Measurements from ENCODE around the gene SIRT7. TPM values are rescaled to one million over a fixed set of nuclear protein-coding genes. Genes with fewer than 3 reads are reported as not detected.

Gene SIRT7
- total RNA-seq, 1 donor from 2014 or later, result 20.9 TPM

- Mint-ChIP-seq H3K4me1 (ENCODE audit: unreplicated experiment) (peaks cover 10% of the 10 kb centered on the region), H3K27ac (ENCODE audit: unreplicated experiment) (no peak overlapping the region), H3K27me3 (ENCODE audit: unreplicated experiment) (no peaks in the 10 kb centered on the region), H3K4me3 (ENCODE audit: unreplicated experiment) (no peak overlapping the region), H3K36me3 (ENCODE audit: unreplicated experiment) (peaks cover 9% of the 10 kb centered on the region), H3K9me3 (ENCODE audit: unreplicated experiment) (no peaks in the 10 kb centered on the region)
- TF ChIP-seq CTCF (IDR thresholded peaks at IDR 0.05), result no peak
- no peak for DNase-seq (ENCODE audit: extremely low spot score, unreplicated experiment)
These were observed 13.2 kb downstream of the SIRT7 start for GRCh38 chr17:81904600-81905423.

DNA sequence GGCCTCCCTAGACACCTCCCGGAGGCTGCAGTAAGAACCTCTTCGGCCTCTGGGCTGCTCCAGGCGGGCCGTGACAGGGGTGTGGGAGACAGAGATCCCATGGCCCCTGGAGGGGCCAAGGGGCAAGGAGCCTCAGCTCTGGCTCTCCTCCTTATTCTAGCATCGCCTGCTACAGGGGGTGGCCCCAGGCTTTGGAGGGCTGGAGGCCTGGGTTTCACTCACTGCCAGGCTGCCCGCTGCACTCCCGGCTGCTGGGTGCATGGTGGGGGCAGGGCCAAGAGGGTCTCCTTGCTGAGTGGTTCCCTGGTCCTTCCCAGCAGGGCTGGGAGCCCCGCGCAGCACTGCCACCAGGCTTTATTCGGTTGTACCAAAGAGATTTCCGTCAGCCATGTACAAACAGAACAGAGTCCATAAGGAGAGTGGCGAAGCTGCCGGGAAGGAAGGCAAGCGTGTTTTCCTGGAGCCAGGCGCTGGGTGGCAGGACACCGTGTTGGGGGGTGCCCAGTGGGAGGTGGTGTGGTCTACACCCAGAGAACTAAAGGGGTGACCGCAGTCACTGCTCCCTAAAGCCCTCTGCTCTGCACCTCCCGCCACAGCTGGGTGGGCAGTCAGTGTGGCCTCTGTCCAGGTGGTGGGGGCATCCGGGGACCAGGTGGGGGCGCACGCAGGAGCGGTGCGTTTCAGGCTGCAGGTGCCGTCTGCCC lies 13.9 kb downstream of the SIRT7 start:
- Mint-ChIP-seq H3K27me3 (ENCODE audit: unreplicated experiment) (no peaks in the 10 kb centered on the region), H3K4me1 (ENCODE audit: unreplicated experiment) (peaks cover 17% of the 10 kb centered on the region), H3K27ac (ENCODE audit: unreplicated experiment) (no peak overlapping the region), H3K36me3 (ENCODE audit: unreplicated experiment) (peaks cover 10% of the 10 kb centered on the region), H3K4me3 (ENCODE audit: unreplicated experiment) (no peak overlapping the region), H3K9me3 (ENCODE audit: unreplicated experiment) (no peaks in the 10 kb centered on the region)
- no peak for DNase-seq (ENCODE audit: extremely low spot score, unreplicated experiment)
- no peak for TF ChIP-seq CTCF (IDR thresholded peaks at IDR 0.05)

GRCh38 chr17:81903415-81903831 lies 14.6 kb downstream of the SIRT7 start:
- Mint-ChIP-seq H3K9me3 (ENCODE audit: unreplicated experiment) (no peaks in the 10 kb centered on the region), H3K27ac (ENCODE audit: unreplicated experiment) (no peak overlapping the region), H3K27me3 (ENCODE audit: unreplicated experiment) (no peaks in the 10 kb centered on the region), H3K4me1 (ENCODE audit: unreplicated experiment) (peaks cover 24% of the 10 kb centered on the region), H3K36me3 (ENCODE audit: unreplicated experiment) (peaks cover 9% of the 10 kb centered on the region), H3K4me3 (ENCODE audit: unreplicated experiment) (no peak overlapping the region)
- DNase-seq (ENCODE audit: extremely low spot score, unreplicated experiment), result no peak
- no peak for TF ChIP-seq CTCF (IDR thresholded peaks at IDR 0.05)

- Mint-ChIP-seq H3K9me3 (ENCODE audit: unreplicated experiment) (no peaks in the 10 kb centered on the region), H3K4me1 (ENCODE audit: unreplicated experiment) (peaks cover 29% of the 10 kb centered on the region), H3K27ac (ENCODE audit: unreplicated experiment) (no peak overlapping the region), H3K4me3 (ENCODE audit: unreplicated experiment) (no peak overlapping the region), H3K27me3 (ENCODE audit: unreplicated experiment) (no peaks in the 10 kb centered on the region), H3K36me3 (ENCODE audit: unreplicated experiment) (peaks cover 10% of the 10 kb centered on the region)
- no peak for TF ChIP-seq CTCF (IDR thresholded peaks at IDR 0.05)
- DNase-seq (ENCODE audit: extremely low spot score, unreplicated experiment), result no peak
These were observed 15.1 kb downstream of the SIRT7 start for GRCh38 chr17:81902653-81903414.
